PC-9 (cell line): ENCODE measurements around the gene LCLAT1. TPM values are rescaled to one million over a fixed set of nuclear protein-coding genes. Genes with fewer than 3 reads are reported as not detected.

Experiments
- BruUV-seq: library from RNA; stranded (reverse); fragments of 400-500 nt; replicated peaks from 2 replicates; lab custom pipeline; 2021; lab: Mats Ljungman, UMichigan
- CTCF ChIA-PET: fragments of 300-600 bp; sonication (Branson Sonifier 250); formaldehyde crosslinking; loops from one replicate; lab custom pipeline; 2022; ENCODE audit warnings: antibody characterized with exemption; lab: Charles Lee
- POLR2A ChIA-PET: fragments of 300-600 bp; sonication (Branson Sonifier 250); formaldehyde crosslinking; loops from one replicate; lab custom pipeline; 2022; ENCODE audit warnings: antibody characterized with exemption; ENCODE audit not compliant: unreplicated experiment; lab: Charles Lee
- DNase-seq, 2 experiments: peaks; one replicate each; pipeline versions ENCODE4 v3.0.0 to v3.0.0-alpha.2; 2015 to 2022; ENCODE audit warnings: mixed read lengths in 1 of 2
- H2AFZ ChIP-seq: fragments of 200-600 bp; sonication (generic); 2 replicates; pipeline ENCODE4 v1.8.1; 2017; ENCODE audit warnings: antibody characterized with exemption
- H3F3A ChIP-seq: fragments of 200-600 bp; sonication (generic); 2 replicates; pipeline ENCODE4 v1.8.1; 2017; ENCODE audit warnings: antibody characterized with exemption, mild to moderate bottlenecking, low read depth; ENCODE audit not compliant: insufficient read depth
- H3K27ac ChIP-seq: fragments of 200-600 bp; sonication (generic); 2 replicates; pipeline ENCODE4 v1.6.1; 2016; ENCODE audit warnings: mixed run types
- H3K27me3 ChIP-seq: fragments of 200-600 bp; sonication (generic); 2 replicates; pipeline ENCODE4 v1.6.1; 2016; ENCODE audit warnings: low read depth, mixed run types; ENCODE audit not compliant: insufficient read depth
- H3K36me3 ChIP-seq: fragments of 200-600 bp; sonication (generic); 2 replicates; pipeline ENCODE4 v1.6.1; 2016; ENCODE audit warnings: low read depth, mixed run types
- H3K4me1 ChIP-seq: fragments of 200-600 bp; sonication (generic); replicated peaks from 2 replicates; pipeline ENCODE4 v1.6.1; 2016; ENCODE audit warnings: mixed run types; ENCODE audit not compliant: insufficient read depth
- H3K4me2 ChIP-seq: fragments of 200-600 bp; sonication (generic); 2 replicates; pipeline ENCODE4 v1.6.1; 2017; ENCODE audit warnings: mixed run types
- H3K4me3 ChIP-seq: fragments of 200-600 bp; sonication (generic); 2 replicates; pipeline ENCODE4 v1.6.1; 2016; ENCODE audit warnings: mixed run types
- H3K79me2 ChIP-seq: fragments of 200-600 bp; sonication (generic); 2 replicates; pipeline ENCODE4 v1.6.1; 2017; ENCODE audit warnings: low read depth, mixed run types
- H3K9me2 ChIP-seq: fragments of 200-600 bp; sonication (generic); 2 replicates; pipeline ENCODE4 v1.8.1; 2017; ENCODE audit warnings: mild to moderate bottlenecking; ENCODE audit not compliant: insufficient read depth
- H3K9me3 ChIP-seq: fragments of 200-600 bp; sonication (generic); 2 replicates; pipeline ENCODE4 v1.8.1; 2016; ENCODE audit warnings: low read depth; ENCODE audit not compliant: insufficient read depth
- H4K20me1 ChIP-seq: fragments of 200-600 bp; sonication (generic); 2 replicates; pipeline ENCODE4 v1.8.1; 2017; ENCODE audit not compliant: insufficient read depth
- CTCF ChIP-seq: fragments of 200-600 bp; sonication (generic); conservative IDR thresholded peaks from 2 replicates; pipeline ENCODE4 v1.6.1; 2017; ENCODE audit warnings: mixed run types, antibody characterized with exemption, mild to moderate bottlenecking, moderate library complexity
- EZH2 ChIP-seq: fragments of 200-600 bp; sonication (generic); IDR thresholded peaks from 2 replicates; pipeline ENCODE4 v1.8.0; 2017; ENCODE audit warnings: antibody characterized with exemption, low read depth
- intact Hi-C: fragments of 100-400 bp; cut with micrococcal nuclease; formaldehyde crosslinking; loops from one replicate; pipeline ENCODE4 v1.10.0; 2022; ENCODE audit not compliant: unreplicated experiment
- total RNA-seq: library from RNA; stranded (reverse); gene quantifications from 2 replicates; pipeline ENCODE4 v1.2.3, GENCODE V29; 2021

LCLAT1 gene
- total RNA-seq, 1 experiment from 2014 or later, result 35.7 TPM

- ChIA-PET CTCF (no interaction called here), POLR2A (no interaction called here)
- H2AFZ ChIP-seq, result no peak overlapping the region
Measured at GRCh38 chr2:30626397-30626796, 179.4 kb downstream of the LCLAT1 start.

GRCh38 chr2:30627151-30627550, 180.1 kb downstream of the LCLAT1 start:
- POLR2A ChIA-PET, result no interaction called here
- H3K9me3 ChIP-seq, result no peaks in the 10 kb centered on the region
- no peaks in the 10 kb centered on the region for H3F3A ChIP-seq
- intact Hi-C loops, result no loop called here
- H3K27me3 ChIP-seq, result no peaks in the 10 kb centered on the region
- no peak overlapping the region for H3K4me3 ChIP-seq
- CTCF ChIA-PET, result no interaction called here
- no TSS peak for BruUV-seq
- H4K20me1 ChIP-seq, result no peaks in the 10 kb centered on the region
- TF ChIP-seq EZH2 (no peak), CTCF (no peak)
- H3K36me3 ChIP-seq, result no peaks in the 10 kb centered on the region
- H3K79me2 ChIP-seq, result no peaks in the 10 kb centered on the region
- no peak for DNase-seq
- no peak overlapping the region for H3K4me2 ChIP-seq
- no peak overlapping the region for H3K27ac ChIP-seq
- no peak overlapping the region for H2AFZ ChIP-seq
- H3K9me2 ChIP-seq, result no peaks in the 10 kb centered on the region
- no peaks in the 10 kb centered on the region for H3K4me1 ChIP-seq

More at GRCh38 chr2:30626397-30626796, 179.4 kb downstream of the LCLAT1 start:
- H3K9me3 ChIP-seq, result no peaks in the 10 kb centered on the region
- intact Hi-C loops, result no loop called here
- no peaks in the 10 kb centered on the region for H3K36me3 ChIP-seq
- H3K9me2 ChIP-seq, result no peaks in the 10 kb centered on the region
- no peak overlapping the region for H3K4me3 ChIP-seq
- H3K4me2 ChIP-seq, result no peak overlapping the region
- H3K4me1 ChIP-seq, result no peaks in the 10 kb centered on the region
- H3K79me2 ChIP-seq, result no peaks in the 10 kb centered on the region
- DNase-seq, result no peak
- no peaks in the 10 kb centered on the region for H3F3A ChIP-seq
- H3K27ac ChIP-seq, result no peak overlapping the region
- H3K27me3 ChIP-seq, result no peaks in the 10 kb centered on the region
- no TSS peak for BruUV-seq
- no peaks in the 10 kb centered on the region for H4K20me1 ChIP-seq
- TF ChIP-seq EZH2 (no peak), CTCF (no peak)

- BruUV-seq, result no TSS peak
- Histone ChIP-seq H3K27me3 (no peaks in the 10 kb centered on the region), H3K4me3 (no peak overlapping the region), H3K9me2 (no peaks in the 10 kb centered on the region), H3K27ac (no peak overlapping the region), H2AFZ (no peak overlapping the region), H3K4me1 (no peaks in the 10 kb centered on the region), H3K9me3 (no peaks in the 10 kb centered on the region), H4K20me1 (no peaks in the 10 kb centered on the region), H3K4me2 (no peak overlapping the region), H3F3A (no peaks in the 10 kb centered on the region), H3K36me3 (no peaks in the 10 kb centered on the region), H3K79me2 (no peaks in the 10 kb centered on the region)
- CTCF ChIA-PET, result interaction anchor here (0.6 kb wide), 1 partner anchor 29 kb away, joined by 5 read pairs; no protein-coding TSS in a partner anchor
- no peak for TF ChIP-seq CTCF
- TF ChIP-seq EZH2, result no peak
- POLR2A ChIA-PET, result no interaction called here
- intact Hi-C loops, result no loop called here
- DNase-seq, result no peak
Measured at GRCh38 chr2:30628341-30628740, 181.3 kb downstream of the LCLAT1 start.
